Esophagus squamous epithelium (tissue), 5 donors: Measurements from ENCODE around the gene KLKB1. TPM values are rescaled to one million over a fixed set of nuclear protein-coding genes. Genes with fewer than 3 reads are reported as not detected.

Source experiments
- DNase-seq: peaks from one replicate; lab custom pipeline; 2025; lab: John Stamatoyannopoulos, UW
- H3K27ac ChIP-seq, 4 donors: fragments of 200-600 bp; sonication (generic); one replicate each; pipeline ENCODE4 v1.5.1; 2016 to 2019; ENCODE audit warnings: mild to moderate bottlenecking in 1 of 4
- H3K27me3 ChIP-seq, 4 donors: fragments of 200-600 bp; sonication (generic); 1 replicate in 3 of 4; 2 replicates in 1 of 4; pipeline versions ENCODE4 v1.5.1 to v1.6.0; 2017 to 2021; ENCODE audit warnings: antibody characterized with exemption in 1 of 4
- H3K36me3 ChIP-seq, 3 donors: fragments of 200-600 bp; sonication (generic); one replicate each; pipeline ENCODE4 v1.5.1; 2016 to 2019
- H3K4me1 ChIP-seq, 3 donors: fragments of 200-600 bp; sonication (generic); one replicate each; pipeline ENCODE4 v1.5.1; 2017 to 2019
- H3K4me3 ChIP-seq, 4 donors: fragments of 200-600 bp; sonication (generic); 1 replicate in 3 of 4; 2 replicates in 1 of 4; pipeline ENCODE4 v1.5.1; 2016 to 2019; ENCODE audit warnings: mild to moderate bottlenecking in 2 of 4, moderate library complexity in 1 of 4
- H3K9me3 ChIP-seq, 3 donors: fragments of 200-600 bp; sonication (generic); one replicate each; pipeline ENCODE4 v1.5.1; 2016 to 2019
- POLR2A ChIP-seq, 4 donors: fragments of 450-650 bp; IDR thresholded peaks; one replicate each; pipeline ENCODE4 v1.6.1; 2017; ENCODE audit warnings: antibody characterized with exemption in 4 of 4, mild to moderate bottlenecking in 4 of 4, moderate library complexity in 3 of 4
- WGBS, 2 donors: methylation state at CpG; one replicate each; pipeline ENCODE4 v1.1.5; 2018; 5-methylcytosine and 5-hydroxymethylcytosine counted together
- intact Hi-C: fragments of 100-400 bp; cut with DNase I; formaldehyde crosslinking; loops from one replicate; pipeline ENCODE4 v1.15.0; 2022
- total RNA-seq, 4 donors: library from RNA; depleted of rRNA; stranded (reverse); fragments of >200 nt; gene quantifications; one replicate each; pipeline ENCODE4 v1.1.0, GENCODE V29; 2016
- TF ChIP-seq, protein P1 (sequence below), 6 experiments: fragments of 450-650 bp in 4 of 6; fragments of 200-600 bp in 2 of 6; sonication (generic) in 2 of 6; IDR thresholded peaks; one replicate each; pipeline ENCODE4 v1.5.1; 2016 to 2019; ENCODE audit warnings: antibody characterized with exemption in 6 of 6, mild to moderate bottlenecking in 4 of 6, moderate library complexity in 4 of 6
- donor health status: DM: yes; HTN: yes; CAD: no.

KLKB1 gene
- total RNA-seq, 4 donors from 2014 or later = 0.57 to 2.0 TPM; not detected in 2

DNA sequence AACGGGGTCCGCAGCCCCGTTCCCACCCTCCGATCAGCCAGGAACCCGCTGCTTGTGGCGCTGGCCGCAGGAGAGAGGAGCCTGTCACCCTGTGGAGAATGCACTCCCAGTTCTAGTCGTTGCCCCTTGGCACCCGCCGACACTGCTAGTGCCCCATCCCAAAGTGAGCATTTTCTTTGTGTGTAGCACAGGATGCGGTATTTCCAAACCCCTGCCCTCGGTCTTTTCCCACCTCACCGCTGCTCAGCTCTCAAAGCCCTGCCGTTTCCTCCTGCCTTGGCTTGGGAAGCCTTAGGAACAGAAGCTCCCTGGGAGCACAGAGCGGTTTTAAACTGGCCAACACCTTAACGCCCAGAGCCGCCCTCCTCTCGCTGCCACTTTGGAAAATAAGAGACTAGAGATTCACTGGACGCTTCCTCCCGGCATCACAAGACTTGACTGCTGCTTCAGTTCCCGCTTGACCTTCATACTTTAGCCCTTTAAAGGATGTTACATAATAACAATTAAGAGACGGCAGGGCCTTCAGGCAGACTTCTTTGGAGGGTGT is 35.2 kb upstream of the KLKB1 start:
- TF ChIP-seq POLR2A (IDR thresholded peaks at IDR 0.05) = no peak
- TF ChIP-seq, protein P1, sequence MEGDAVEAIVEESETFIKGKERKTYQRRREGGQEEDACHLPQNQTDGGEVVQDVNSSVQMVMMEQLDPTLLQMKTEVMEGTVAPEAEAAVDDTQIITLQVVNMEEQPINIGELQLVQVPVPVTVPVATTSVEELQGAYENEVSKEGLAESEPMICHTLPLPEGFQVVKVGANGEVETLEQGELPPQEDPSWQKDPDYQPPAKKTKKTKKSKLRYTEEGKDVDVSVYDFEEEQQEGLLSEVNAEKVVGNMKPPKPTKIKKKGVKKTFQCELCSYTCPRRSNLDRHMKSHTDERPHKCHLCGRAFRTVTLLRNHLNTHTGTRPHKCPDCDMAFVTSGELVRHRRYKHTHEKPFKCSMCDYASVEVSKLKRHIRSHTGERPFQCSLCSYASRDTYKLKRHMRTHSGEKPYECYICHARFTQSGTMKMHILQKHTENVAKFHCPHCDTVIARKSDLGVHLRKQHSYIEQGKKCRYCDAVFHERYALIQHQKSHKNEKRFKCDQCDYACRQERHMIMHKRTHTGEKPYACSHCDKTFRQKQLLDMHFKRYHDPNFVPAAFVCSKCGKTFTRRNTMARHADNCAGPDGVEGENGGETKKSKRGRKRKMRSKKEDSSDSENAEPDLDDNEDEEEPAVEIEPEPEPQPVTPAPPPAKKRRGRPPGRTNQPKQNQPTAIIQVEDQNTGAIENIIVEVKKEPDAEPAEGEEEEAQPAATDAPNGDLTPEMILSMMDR (IDR thresholded peaks at IDR 0.05) = no peak
- Histone ChIP-seq H3K27ac (peak overlapping the region; percentile 84 to 99 (median 95)), H3K4me1 (peaks cover 0 to 43% (median 18%) of the 10 kb centered on the region in 3 donors), H3K36me3 (peaks cover 0 to 22% (median 0%) of the 10 kb centered on the region in 3 donors), H3K4me3 (peak overlapping the region; percentile 71 to 96 (median 83)), H3K9me3 (no peaks in the 10 kb centered on the region), H3K27me3 (no peaks in the 10 kb centered on the region)
- intact Hi-C loops = no loop called here
- no peak for DNase-seq
- 0 to 3% methylated on average over 14 to 19 of the region's 22 CpGs for WGBS, 2 donors

DNA sequence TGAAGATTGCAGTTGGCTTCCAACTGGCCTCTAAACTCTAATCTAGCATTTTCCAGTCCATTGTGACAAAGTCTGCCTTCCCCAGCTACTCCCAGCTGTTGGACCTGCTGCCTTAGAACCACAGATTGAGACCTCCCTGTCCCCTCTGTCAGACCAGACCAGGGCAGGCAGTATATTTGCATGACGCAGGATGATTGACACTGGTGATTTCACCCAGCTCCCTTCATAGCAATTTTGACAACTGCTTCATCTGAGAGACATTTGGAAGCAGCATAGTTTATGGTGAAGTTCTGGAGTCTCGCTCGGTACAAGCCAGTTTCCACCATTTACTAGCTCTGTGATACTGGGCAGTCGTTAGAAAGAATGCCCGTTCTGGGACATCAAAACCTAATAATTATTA is 33.5 kb upstream of the KLKB1 start:
- 96 to 98% methylated on average over 4 to 5 of the region's 5 CpGs for WGBS, 2 donors
- Histone ChIP-seq H3K36me3 (peaks cover 0 to 33% (median 4%) of the 10 kb centered on the region in 3 donors), H3K27me3 (no peaks in the 10 kb centered on the region), H3K9me3 (no peaks in the 10 kb centered on the region), H3K27ac (no peak overlapping the region), H3K4me3 (no peak overlapping the region), H3K4me1 (peaks cover 0 to 43% (median 18%) of the 10 kb centered on the region in 3 donors)
- DNase-seq = no peak
- intact Hi-C loops = no loop called here
- no peak for TF ChIP-seq POLR2A (IDR thresholded peaks at IDR 0.05)
- TF ChIP-seq, protein P1 (IDR thresholded peaks at IDR 0.05) = no peak

DNA sequence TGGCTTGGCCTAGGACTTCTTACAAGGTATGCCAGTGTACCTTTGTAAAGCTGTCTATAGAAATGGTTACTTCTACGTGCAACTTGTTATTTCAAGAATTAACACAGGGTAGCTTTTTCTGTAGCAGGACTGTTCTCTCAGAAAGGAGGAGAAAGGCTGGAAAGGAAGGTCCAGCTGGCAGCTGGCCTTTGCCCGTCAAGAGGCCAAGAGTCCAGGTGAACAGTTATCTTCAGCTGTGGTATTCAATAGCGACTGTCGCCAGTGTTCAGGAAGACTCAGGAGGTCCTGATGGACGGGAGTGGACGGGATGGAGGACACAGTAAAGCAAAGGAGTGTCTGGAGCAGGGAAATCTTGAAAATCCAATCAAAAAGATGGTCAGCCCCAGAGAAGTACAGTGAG is 31.2 kb upstream of the KLKB1 start:
- Histone ChIP-seq H3K36me3 (peaks cover 0 to 33% (median 4%) of the 10 kb centered on the region in 3 donors), H3K27me3 (no peaks in the 10 kb centered on the region), H3K4me3 (no peak overlapping the region), H3K4me1 (peaks cover 0 to 28% (median 7%) of the 10 kb centered on the region in 3 donors), H3K9me3 (no peaks in the 10 kb centered on the region), H3K27ac (no peak overlapping the region)
- intact Hi-C loops = no loop called here
- DNase-seq = no peak
- TF ChIP-seq, protein P1 (IDR thresholded peaks at IDR 0.05) = no peak
- TF ChIP-seq POLR2A (IDR thresholded peaks at IDR 0.05) = no peak
- 96 to 97% methylated on average over 6 of the region's 6 CpGs for WGBS, 2 donors

DNA sequence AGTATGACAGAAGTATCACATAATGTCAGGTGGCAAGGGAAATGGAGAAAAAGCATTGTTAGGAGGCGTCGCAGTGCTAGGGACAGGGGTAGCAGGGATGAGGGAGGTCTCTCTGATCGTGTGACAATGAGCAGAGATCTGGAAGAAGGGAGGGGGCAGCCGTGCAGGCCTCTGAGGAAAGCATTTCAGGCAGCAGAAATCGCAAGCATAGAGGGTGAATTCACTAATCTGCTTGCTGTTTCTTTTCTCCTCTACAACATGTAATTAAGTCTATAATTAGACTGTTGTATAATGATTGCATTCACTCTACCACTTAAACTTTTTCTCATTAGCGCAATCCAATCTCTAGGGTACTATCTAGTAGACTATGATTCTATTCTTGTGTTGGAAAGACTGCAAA is 26.8 kb upstream of the KLKB1 start:
- no peak for TF ChIP-seq POLR2A (IDR thresholded peaks at IDR 0.05)
- TF ChIP-seq, protein P1 (IDR thresholded peaks at IDR 0.05) = no peak
- H3K27ac ChIP-seq = no peak overlapping the region
- no peaks in the 10 kb centered on the region for H3K27me3 ChIP-seq
- H3K9me3 ChIP-seq = no peaks in the 10 kb centered on the region
- DNase-seq = no peak
- no peak overlapping the region for H3K4me3 ChIP-seq
- peaks cover 0 to 10% (median 0%) of the 10 kb centered on the region in 3 donors for H3K4me1 ChIP-seq
- intact Hi-C loops = no loop called here
- peaks cover 0 to 22% (median 4%) of the 10 kb centered on the region in 3 donors for H3K36me3 ChIP-seq
- WGBS, 2 donors = 74 to 75% methylated on average over 6 of the region's 6 CpGs

DNA sequence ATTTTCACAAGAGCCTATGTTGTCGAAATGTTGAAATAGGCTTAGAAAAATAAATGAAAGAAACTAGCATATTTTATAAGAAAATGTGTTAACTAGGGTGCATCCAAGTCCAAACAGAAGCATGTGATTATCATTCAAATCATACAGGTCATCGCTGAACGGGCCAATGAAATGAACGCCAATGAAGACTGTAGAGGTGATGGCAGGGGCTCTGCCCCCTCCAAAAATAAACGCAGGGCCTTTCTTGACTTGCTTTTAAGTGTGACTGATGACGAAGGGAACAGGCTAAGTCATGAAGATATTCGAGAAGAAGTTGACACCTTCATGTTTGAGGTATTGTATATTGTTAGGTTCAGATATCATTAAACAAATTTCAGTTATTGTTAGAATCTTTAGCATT is 26.3 kb upstream of the KLKB1 start:
- H3K36me3 ChIP-seq = peaks cover 0 to 18% (median 4%) of the 10 kb centered on the region in 3 donors
- no peak overlapping the region for H3K27ac ChIP-seq
- H3K27me3 ChIP-seq = no peaks in the 10 kb centered on the region
- no peaks in the 10 kb centered on the region for H3K9me3 ChIP-seq
- TF ChIP-seq, protein P1 (IDR thresholded peaks at IDR 0.05) = no peak
- TF ChIP-seq POLR2A (IDR thresholded peaks at IDR 0.05) = no peak
- 73% methylated on average over 7 of the region's 7 CpGs for WGBS, 2 donors
- no peak overlapping the region for H3K4me3 ChIP-seq
- intact Hi-C loops = no loop called here
- H3K4me1 ChIP-seq = peaks cover 0 to 10% (median 0%) of the 10 kb centered on the region in 3 donors
- DNase-seq = no peak
